ENCODE results near the gene DEPDC5. TPM values are rescaled to one million over a fixed set of nuclear protein-coding genes. Genes with fewer than 3 reads are reported as not detected.

DEPDC5 gene
- total and polyA plus RNA-seq, 2 of the 8 experiments (the other 6 are each of a cell fraction or from before 2014, with no cell fraction given), result 18.3 to 26.5 TPM

DNA sequence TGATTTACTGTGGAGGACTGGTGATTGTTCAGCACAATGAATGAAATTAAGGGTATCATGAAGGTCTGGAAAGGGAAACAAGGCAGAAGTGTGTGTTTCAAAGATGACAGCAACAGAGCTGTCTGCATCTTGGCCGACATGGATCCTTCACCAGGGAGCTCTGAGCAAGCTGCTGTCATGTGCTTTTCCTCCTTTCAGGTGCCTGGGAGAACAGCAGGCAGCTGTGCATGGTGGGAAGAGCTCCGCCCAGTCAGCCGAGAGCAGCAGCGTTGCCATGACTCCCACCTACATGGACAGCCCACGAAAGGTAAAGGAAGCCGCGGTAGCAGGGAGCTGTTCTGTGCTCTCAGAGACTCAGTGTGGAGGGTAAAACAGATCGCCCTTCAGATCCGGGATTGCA, 103.4 kb downstream of the DEPDC5 start:
- H4K5ac ChIP-seq (ENCODE audit: insufficient read length, low read depth, low read length), result no peak overlapping the region
- CTCF ChIA-PET (ENCODE audit: partially characterized antibody), result interaction anchor here (0.7 to 2.1 kb wide), 16 partner anchors 8 to 192 kb away, joined by 3 to 20 read pairs (median 4); no protein-coding TSS in a partner anchor
- no peak overlapping the region for H3K14ac ChIP-seq (ENCODE audit: insufficient read length)
- POLR2A ChIA-PET (ENCODE audit: partially characterized antibody), result interaction anchor here (0.6 to 1.7 kb wide), 6 partner anchors 11 to 333 kb away, joined by 3 to 5 read pairs (median 3); no protein-coding TSS in a partner anchor
- H3K23ac ChIP-seq (ENCODE audit: insufficient read length), result no peak overlapping the region
- no peak overlapping the region for H2BK120ac ChIP-seq (replicated peaks; ENCODE audit: low read depth, low read length)
- no peak overlapping the region for H3K18ac ChIP-seq (ENCODE audit: extremely low read depth, low read length)
- no peak overlapping the region for H2BK20ac ChIP-seq (ENCODE audit: low read length)
- H4K91ac ChIP-seq (replicated peaks; ENCODE audit: insufficient read length, low read length), result no peak overlapping the region
- H3K4me2 ChIP-seq (ENCODE audit: insufficient read depth in 1 of 2, low read depth in 2 of 2, low read length in 2 of 2), result peak overlapping the region in 1 of 2 experiments; percentile 22; a peak in 1 of 4 replicates
- H3K79me2 ChIP-seq (ENCODE audit: control insufficient read depth in 1 of 2, insufficient read depth in 2 of 2, low read length in 2 of 2), result no peaks in the 10 kb centered on the region
- no peak overlapping the region for H3K4ac ChIP-seq (replicated peaks; ENCODE audit: insufficient read length, low read depth, low read length)
- peak overlapping the region; percentile 16; the same call in 1 of the 2 replicates for H2BK5ac ChIP-seq (ENCODE audit: low read depth, low read length)
- DNase-seq (ENCODE audit: low read depth in 1 of 2, low spot score in 2 of 2) (peak; percentile 57 to 76), FAIRE-seq (peak; percentile 98)
- WGBS, 2 experiments (ENCODE audit: extremely low coverage in 1 of 2, insufficient coverage in 1 of 2, insufficient read length in 1 of 2, insufficient replicate concordance in 2 of 2, low coverage in 1 of 2, low lambda C conversion rate in 2 of 2, missing lambda C conversion rate in 1 of 2), result 24% methylated on average over 9 of the region's 9 CpGs; no CpG with 5 or more reads in 1 of the 2 experiments
- peaks cover 0 to 2% (median under 1%) of the 10 kb centered on the region in 4 experiments; a peak in 2 of 7 replicates for H3K4me1 ChIP-seq (replicated peaks in 1 of 4; ENCODE audit: control insufficient read depth in 3 of 4, insufficient read depth in 4 of 4, low read length in 3 of 4)
- no peak overlapping the region for H2AFZ ChIP-seq (ENCODE audit: low read length)
- H3K27me3 ChIP-seq (replicated peaks in 1 of 4; ENCODE audit: control insufficient read depth in 3 of 4, extremely low read depth in 1 of 4, insufficient read depth in 3 of 4, low read length in 3 of 4), result no peaks in the 10 kb centered on the region; a peak in 1 of 7 replicates
- no peak overlapping the region; the same call in 1 of the 2 replicates for H2BK12ac ChIP-seq (ENCODE audit: low read depth, low read length)
- no peak overlapping the region for H3K4me3 ChIP-seq (ENCODE audit: extremely low read depth in 1 of 4, insufficient read depth in 2 of 4, low read depth in 3 of 4, low read length in 4 of 4)
- H2BK15ac ChIP-seq (ENCODE audit: low read length), result no peak overlapping the region
- peaks cover 0 to 2% of the 10 kb centered on the region in 2 experiments for H4K20me1 ChIP-seq (replicated peaks in 1 of 2; ENCODE audit: control insufficient read depth in 1 of 2, insufficient read depth in 2 of 2, low read length in 2 of 2)
- no peak overlapping the region for H2AK5ac ChIP-seq (ENCODE audit: low read depth, low read length)
- H4K8ac ChIP-seq (ENCODE audit: extremely low read depth, insufficient read depth, low read length), result no peak overlapping the region
- no peak overlapping the region for H3K56ac ChIP-seq (replicated peaks; ENCODE audit: insufficient read length, low read depth, low read length)
- peaks cover 0 to 3% (median 0%) of the 10 kb centered on the region in 4 experiments; a peak in 2 of 8 replicates for H3K36me3 ChIP-seq (ENCODE audit: control insufficient read depth in 2 of 4, insufficient read depth in 4 of 4, low read length in 3 of 4)
- H3K9me3 ChIP-seq (ENCODE audit: insufficient read depth in 2 of 2, low read depth in 1 of 2, low read length in 1 of 2), result no peaks in the 10 kb centered on the region
- H3K79me1 ChIP-seq (ENCODE audit: low read depth, low read length), result no peaks in the 10 kb centered on the region
- no peaks in the 10 kb centered on the region for H3K23me2 ChIP-seq (ENCODE audit: low read depth, low read length)
- H3K9ac ChIP-seq (replicated peaks in 1 of 4; ENCODE audit: extremely low read depth in 1 of 4, low read depth in 3 of 4, low read length in 3 of 4), result no peak overlapping the region
- H3K27ac ChIP-seq (ENCODE audit: low read depth, low read length), result no peak overlapping the region
- TF ChIP-seq MAFK (IDR thresholded peaks at IDR 0.05; ENCODE audit: low read depth, low read length) (no peak), GABPA (IDR thresholded peaks at IDR 0.05; ENCODE audit: borderline replicate concordance, insufficient read depth, low read length) (no peak), SP2 (IDR thresholded peaks at IDR 0.05; ENCODE audit: low read length) (no peak), JUND (IDR thresholded peaks at IDR 0.05; ENCODE audit: low read length) (no peak), CTBP2 (IDR thresholded peaks at IDR 0.05; ENCODE audit: borderline replicate concordance, insufficient read depth, insufficient read length, low read length) (no peak), YY1 (IDR thresholded peaks at IDR 0.05; ENCODE audit: low read depth, low read length) (peak; percentile 39; the same call in 1 of the 2 replicates), BCL11A (IDR thresholded peaks at IDR 0.05; ENCODE audit: low read depth in 2 of 2, low read length in 2 of 2) (no peak), SIX5 (IDR thresholded peaks at IDR 0.05; ENCODE audit: low read depth, low read length) (no peak), HDAC2 (IDR thresholded peaks at IDR 0.05; ENCODE audit: borderline replicate concordance in 1 of 2, low read depth in 2 of 2, low read length in 2 of 2) (peak in 1 of 2 experiments; percentile 46; a peak in 1 of 4 replicates), TBP (IDR thresholded peaks at IDR 0.05; ENCODE audit: low read depth, low read length) (no peak), KDM5A (IDR thresholded peaks at IDR 0.05; ENCODE audit: low read length) (no peak), BACH1 (IDR thresholded peaks at IDR 0.05; ENCODE audit: low read length) (no peak)
- TF ChIP-seq, protein P1, sequence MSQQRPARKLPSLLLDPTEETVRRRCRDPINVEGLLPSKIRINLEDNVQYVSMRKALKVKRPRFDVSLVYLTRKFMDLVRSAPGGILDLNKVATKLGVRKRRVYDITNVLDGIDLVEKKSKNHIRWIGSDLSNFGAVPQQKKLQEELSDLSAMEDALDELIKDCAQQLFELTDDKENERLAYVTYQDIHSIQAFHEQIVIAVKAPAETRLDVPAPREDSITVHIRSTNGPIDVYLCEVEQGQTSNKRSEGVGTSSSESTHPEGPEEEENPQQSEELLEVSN (IDR thresholded peaks at IDR 0.05), result no peak
